Endothelial cell of umbilical vein (primary cell): ENCODE results near the gene PTPRD.

Experiments used
- CTCF ChIP-seq, 2 donors: IDR thresholded peaks; 1 replicate in 1 of 2; 2 replicates in 1 of 2; pipeline ENCODE4 v1.5.1; 2011; ENCODE audit warnings: low read length in 2 of 2, mild to moderate bottlenecking in 2 of 2, moderate library complexity in 2 of 2, control low read depth in 1 of 2, inconsistent platforms in 1 of 2, low read depth in 1 of 2; ENCODE audit not compliant: insufficient read depth in 1 of 2; ENCODE audit errors: extremely low read depth in 1 of 2
- EZH2 ChIP-seq: IDR thresholded peaks from 2 replicates; pipeline ENCODE4 v1.6.1; 2012; ENCODE audit warnings: borderline replicate concordance, low read depth, mild to moderate bottlenecking, moderate library complexity, low read length, inconsistent platforms; ENCODE audit not compliant: severe bottlenecking
- FOS ChIP-seq: IDR thresholded peaks from 2 replicates; pipeline ENCODE4 v1.6.1; 2011; ENCODE audit warnings: mild to moderate bottlenecking, low read length, moderate library complexity, borderline replicate concordance; ENCODE audit not compliant: insufficient read depth
- MYC ChIP-seq: IDR thresholded peaks from one replicate; pipeline ENCODE4 v1.6.1; 2011; ENCODE audit warnings: mild to moderate bottlenecking, low read depth, low read length
- POLR2A ChIP-seq: IDR thresholded peaks from 2 replicates; pipeline ENCODE4 v1.6.1; 2012; ENCODE audit warnings: low read depth, mild to moderate bottlenecking, control low read depth, low read length
- POLR2AphosphoS5 ChIP-seq: IDR thresholded peaks from 2 replicates; pipeline ENCODE4 v1.6.1; 2012; ENCODE audit warnings: low read depth, mild to moderate bottlenecking, control low read depth, low read length, moderate library complexity; ENCODE audit not compliant: insufficient read depth

- TF ChIP-seq POLR2A: no peak
- no peak for TF ChIP-seq POLR2AphosphoS5
- TF ChIP-seq EZH2: no peak
- TF ChIP-seq CTCF (IDR thresholded peaks at IDR 0.05; ENCODE audit: extremely low read depth in 1 of 2, insufficient read depth in 1 of 2, low read depth in 1 of 2, low read length in 2 of 2): no peak
- TF ChIP-seq FOS: no peak
- no peak for TF ChIP-seq MYC
These were observed 370.5 kb downstream of the PTPRD start for GRCh38 chr9:10242255-10242654.
